ENCODE measurements around the gene STIM1.

Gene STIM1

GRCh38 chr11:3902441-3902840, 47.0 kb downstream of the STIM1 start:
- DNase-seq (ENCODE audit: extremely low read depth, insufficient read length): no peak
- no peak for TF ChIP-seq CTCF (IDR thresholded peaks at IDR 0.05; ENCODE audit: insufficient read depth, low read length, poor library complexity, severe bottlenecking)
- Histone ChIP-seq H3K27me3 (replicated peaks; ENCODE audit: control insufficient read depth, insufficient read depth, low read length) (no peaks in the 10 kb centered on the region), H3K4me3 (replicated peaks; ENCODE audit: low read depth, low read length) (no peak overlapping the region), H3K36me3 (ENCODE audit: control insufficient read depth, insufficient read depth, low read length) (no peaks in the 10 kb centered on the region)

GRCh38 chr11:3903207-3903896, 47.9 kb downstream of the STIM1 start:
- H3K4me3 ChIP-seq (replicated peaks; ENCODE audit: low read depth, low read length): no peak overlapping the region
- H3K36me3 ChIP-seq (ENCODE audit: control insufficient read depth, insufficient read depth, low read length): no peaks in the 10 kb centered on the region
- TF ChIP-seq CTCF (IDR thresholded peaks at IDR 0.05; ENCODE audit: insufficient read depth, low read length, poor library complexity, severe bottlenecking): no peak
- no peak for DNase-seq (ENCODE audit: extremely low read depth, insufficient read length)
- no peaks in the 10 kb centered on the region for H3K27me3 ChIP-seq (replicated peaks; ENCODE audit: control insufficient read depth, insufficient read depth, low read length)

GRCh38 chr11:3904228-3904627, 48.8 kb downstream of the STIM1 start:
- no peak for DNase-seq (ENCODE audit: extremely low read depth, insufficient read length)
- H3K36me3 ChIP-seq (ENCODE audit: control insufficient read depth, insufficient read depth, low read length): no peaks in the 10 kb centered on the region
- TF ChIP-seq CTCF (IDR thresholded peaks at IDR 0.05; ENCODE audit: insufficient read depth, low read length, poor library complexity, severe bottlenecking): no peak
- H3K27me3 ChIP-seq (replicated peaks; ENCODE audit: control insufficient read depth, insufficient read depth, low read length): no peaks in the 10 kb centered on the region
- H3K4me3 ChIP-seq (replicated peaks; ENCODE audit: low read depth, low read length): no peak overlapping the region

GRCh38 chr11:3905080-3905953, 49.9 kb downstream of the STIM1 start:
- no peak for TF ChIP-seq CTCF (IDR thresholded peaks at IDR 0.05; ENCODE audit: insufficient read depth, low read length, poor library complexity, severe bottlenecking)
- Histone ChIP-seq H3K27me3 (replicated peaks; ENCODE audit: control insufficient read depth, insufficient read depth, low read length) (no peaks in the 10 kb centered on the region), H3K4me3 (replicated peaks; ENCODE audit: low read depth, low read length) (no peak overlapping the region), H3K36me3 (ENCODE audit: control insufficient read depth, insufficient read depth, low read length) (no peaks in the 10 kb centered on the region)
- no peak for DNase-seq (ENCODE audit: extremely low read depth, insufficient read length)

GRCh38 chr11:3906166-3906565, 50.7 kb downstream of the STIM1 start:
- H3K27me3 ChIP-seq (replicated peaks; ENCODE audit: control insufficient read depth, insufficient read depth, low read length): no peaks in the 10 kb centered on the region

More at GRCh38 chr11:3906166-3906565, 50.7 kb downstream of the STIM1 start:
- no peak for DNase-seq (ENCODE audit: extremely low read depth, insufficient read length)
- H3K36me3 ChIP-seq (ENCODE audit: control insufficient read depth, insufficient read depth, low read length): no peaks in the 10 kb centered on the region
- no peak for TF ChIP-seq CTCF (IDR thresholded peaks at IDR 0.05; ENCODE audit: insufficient read depth, low read length, poor library complexity, severe bottlenecking)
- no peak overlapping the region for H3K4me3 ChIP-seq (replicated peaks; ENCODE audit: low read depth, low read length)

Measured in GM06990 (cell line).